Astrocyte (in vitro differentiated cells and primary cell): ENCODE data around the gene GPC5.

Experiments used
- EZH2 ChIP-seq: IDR thresholded peaks from 2 replicates; pipeline ENCODE4 v1.6.1; 2012; ENCODE audit warnings: mild to moderate bottlenecking, low read length, inconsistent platforms; ENCODE audit not compliant: insufficient read depth
- TF ChIP-seq, protein P1 (sequence below): IDR thresholded peaks from 2 replicates; pipeline ENCODE4 v1.5.1; 2011; ENCODE audit warnings: low read depth, mild to moderate bottlenecking, inconsistent platforms, low read length, moderate library complexity; ENCODE audit not compliant: insufficient read depth

GRCh38 chr13:92303428-92303827, 905.0 kb downstream of the GPC5 start:
- TF ChIP-seq, protein P1, sequence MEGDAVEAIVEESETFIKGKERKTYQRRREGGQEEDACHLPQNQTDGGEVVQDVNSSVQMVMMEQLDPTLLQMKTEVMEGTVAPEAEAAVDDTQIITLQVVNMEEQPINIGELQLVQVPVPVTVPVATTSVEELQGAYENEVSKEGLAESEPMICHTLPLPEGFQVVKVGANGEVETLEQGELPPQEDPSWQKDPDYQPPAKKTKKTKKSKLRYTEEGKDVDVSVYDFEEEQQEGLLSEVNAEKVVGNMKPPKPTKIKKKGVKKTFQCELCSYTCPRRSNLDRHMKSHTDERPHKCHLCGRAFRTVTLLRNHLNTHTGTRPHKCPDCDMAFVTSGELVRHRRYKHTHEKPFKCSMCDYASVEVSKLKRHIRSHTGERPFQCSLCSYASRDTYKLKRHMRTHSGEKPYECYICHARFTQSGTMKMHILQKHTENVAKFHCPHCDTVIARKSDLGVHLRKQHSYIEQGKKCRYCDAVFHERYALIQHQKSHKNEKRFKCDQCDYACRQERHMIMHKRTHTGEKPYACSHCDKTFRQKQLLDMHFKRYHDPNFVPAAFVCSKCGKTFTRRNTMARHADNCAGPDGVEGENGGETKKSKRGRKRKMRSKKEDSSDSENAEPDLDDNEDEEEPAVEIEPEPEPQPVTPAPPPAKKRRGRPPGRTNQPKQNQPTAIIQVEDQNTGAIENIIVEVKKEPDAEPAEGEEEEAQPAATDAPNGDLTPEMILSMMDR = no peak
- no peak for TF ChIP-seq EZH2
